Measurements from ENCODE around the gene CRYBG2. TPM values are rescaled to one million over a fixed set of nuclear protein-coding genes. Genes with fewer than 3 reads are reported as not detected.

CRYBG2 gene
- total and polyA plus RNA-seq, 2 of the 13 experiments (the other 11 are each of a cell fraction or from before 2014, with no cell fraction given): 1.3 to 2.9 TPM

DNA sequence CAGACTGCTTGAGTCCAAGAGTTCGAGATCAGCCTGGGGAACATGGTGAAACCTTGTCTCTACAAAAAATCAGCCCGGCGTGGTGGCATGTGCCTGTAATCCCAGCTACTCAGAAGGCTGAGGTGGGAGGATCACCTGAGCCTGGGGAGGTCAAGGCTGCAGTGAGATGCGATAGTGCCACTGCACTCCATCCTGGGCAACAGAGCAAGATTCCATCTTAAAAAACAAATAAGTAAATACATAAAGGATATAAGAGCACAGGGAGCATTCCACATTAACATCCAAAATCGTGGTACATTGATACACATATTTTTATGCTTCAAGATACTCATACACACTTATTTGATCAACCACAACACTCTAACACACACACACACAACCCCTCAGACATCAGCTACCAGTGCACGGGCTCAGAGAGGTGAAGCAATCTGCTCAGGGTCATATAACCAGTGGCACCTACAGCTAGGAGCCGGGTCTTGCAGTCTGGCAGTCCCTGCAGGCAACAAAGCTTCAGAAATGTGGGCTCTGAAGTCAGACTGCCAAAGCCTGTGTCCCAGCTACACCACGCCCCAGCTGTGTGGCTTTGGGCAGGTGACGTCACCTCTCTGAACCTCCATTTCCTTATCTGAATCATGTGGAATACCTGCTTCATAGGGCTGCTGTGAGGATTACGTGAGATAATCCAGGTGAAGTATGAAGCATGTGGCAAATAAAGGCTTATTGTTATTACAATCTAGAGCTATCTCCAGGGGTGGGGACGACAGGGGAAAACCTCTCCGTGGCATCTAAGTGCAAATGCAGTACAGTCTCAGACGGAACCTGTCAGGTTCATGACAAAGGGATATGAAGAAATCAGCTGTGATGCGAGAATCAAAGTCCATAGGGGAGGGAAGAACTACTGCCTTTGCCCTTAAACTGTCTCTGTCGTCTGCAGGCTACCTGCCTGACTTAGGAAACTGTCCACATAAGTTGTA is 4.8 kb upstream of the CRYBG2 start (continued):
- TF ChIP-seq PLSCR1 (CRISPR knock-in tag; IDR thresholded peaks at IDR 0.05; ENCODE audit: borderline replicate concordance): no peak
- TF ChIP-seq, protein P1, sequence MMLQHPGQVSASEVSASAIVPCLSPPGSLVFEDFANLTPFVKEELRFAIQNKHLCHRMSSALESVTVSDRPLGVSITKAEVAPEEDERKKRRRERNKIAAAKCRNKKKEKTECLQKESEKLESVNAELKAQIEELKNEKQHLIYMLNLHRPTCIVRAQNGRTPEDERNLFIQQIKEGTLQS (CRISPR knock-in tag; IDR thresholded peaks at IDR 0.05): peak; percentile 75
- TF ChIP-seq TCF7L2 (IDR thresholded peaks at IDR 0.05; ENCODE audit: low read depth, low read length): no peak
- TF ChIP-seq KLF15 (CRISPR knock-in tag; IDR thresholded peaks at IDR 0.05; ENCODE audit: borderline replicate concordance): no peak
- TF ChIP-seq, protein P2, sequence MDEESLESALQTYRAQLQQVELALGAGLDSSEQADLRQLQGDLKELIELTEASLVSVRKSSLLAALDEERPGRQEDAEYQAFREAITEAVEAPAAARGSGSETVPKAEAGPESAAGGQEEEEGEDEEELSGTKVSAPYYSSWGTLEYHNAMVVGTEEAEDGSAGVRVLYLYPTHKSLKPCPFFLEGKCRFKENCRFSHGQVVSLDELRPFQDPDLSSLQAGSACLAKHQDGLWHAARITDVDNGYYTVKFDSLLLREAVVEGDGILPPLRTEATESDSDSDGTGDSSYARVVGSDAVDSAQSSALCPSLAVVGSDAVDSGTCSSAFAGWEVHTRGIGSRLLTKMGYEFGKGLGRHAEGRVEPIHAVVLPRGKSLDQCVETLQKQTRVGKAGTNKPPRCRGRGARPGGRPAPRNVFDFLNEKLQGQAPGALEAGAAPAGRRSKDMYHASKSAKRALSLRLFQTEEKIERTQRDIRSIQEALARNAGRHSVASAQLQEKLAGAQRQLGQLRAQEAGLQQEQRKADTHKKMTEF (CRISPR knock-in tag; IDR thresholded peaks at IDR 0.05): 0 out of 2 replicates have a peak, but pooled peaks have one; percentile 23
- TF ChIP-seq SMC3 (IDR thresholded peaks at IDR 0.05; ENCODE audit: low read length): peak; percentile 28; the same call in 1 of the 2 replicates
- TF ChIP-seq NFKBIZ (CRISPR knock-in tag; IDR thresholded peaks at IDR 0.05): 0 out of 2 replicates have a peak, but pooled peaks have one; percentile 24
- no peak for TF ChIP-seq CCDC6 (CRISPR knock-in tag; IDR thresholded peaks at IDR 0.05)
- TF ChIP-seq MAZ (IDR thresholded peaks at IDR 0.05; ENCODE audit: borderline replicate concordance, low read depth, low read length): no peak
- TF ChIP-seq MAZ (CRISPR knock-in tag; IDR thresholded peaks at IDR 0.05; ENCODE audit: low read depth): no peak
- TF ChIP-seq ZNF317 (CRISPR knock-in tag; IDR thresholded peaks at IDR 0.05): no peak
- TF ChIP-seq SOX13 (IDR thresholded peaks at IDR 0.05): no peak
- peak in 1 of 2 experiments; percentile 68; a peak in 2 of 4 replicates for TF ChIP-seq SOX13 (CRISPR knock-in tag; conservative IDR thresholded peaks at IDR 0.05 in 1 of 2, IDR thresholded peaks at IDR 0.05 in 1 of 2)
- TF ChIP-seq SPEN (CRISPR knock-in tag; IDR thresholded peaks at IDR 0.05; ENCODE audit: low read depth): no peak
- no peak for TF ChIP-seq SIN3A (IDR thresholded peaks at IDR 0.05; ENCODE audit: borderline replicate concordance, low read depth, low read length)
- TF ChIP-seq TOE1 (CRISPR knock-in tag; IDR thresholded peaks at IDR 0.05): no peak
- no peak for TF ChIP-seq ZNF205 (CRISPR knock-in tag; IDR thresholded peaks at IDR 0.05)
- TF ChIP-seq, protein P3, sequence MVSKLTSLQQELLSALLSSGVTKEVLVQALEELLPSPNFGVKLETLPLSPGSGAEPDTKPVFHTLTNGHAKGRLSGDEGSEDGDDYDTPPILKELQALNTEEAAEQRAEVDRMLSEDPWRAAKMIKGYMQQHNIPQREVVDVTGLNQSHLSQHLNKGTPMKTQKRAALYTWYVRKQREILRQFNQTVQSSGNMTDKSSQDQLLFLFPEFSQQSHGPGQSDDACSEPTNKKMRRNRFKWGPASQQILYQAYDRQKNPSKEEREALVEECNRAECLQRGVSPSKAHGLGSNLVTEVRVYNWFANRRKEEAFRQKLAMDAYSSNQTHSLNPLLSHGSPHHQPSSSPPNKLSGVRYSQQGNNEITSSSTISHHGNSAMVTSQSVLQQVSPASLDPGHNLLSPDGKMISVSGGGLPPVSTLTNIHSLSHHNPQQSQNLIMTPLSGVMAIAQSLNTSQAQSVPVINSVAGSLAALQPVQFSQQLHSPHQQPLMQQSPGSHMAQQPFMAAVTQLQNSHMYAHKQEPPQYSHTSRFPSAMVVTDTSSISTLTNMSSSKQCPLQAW (CRISPR knock-in tag; IDR thresholded peaks at IDR 0.05): no peak
- TF ChIP-seq ZBTB43 (CRISPR knock-in tag; conservative IDR thresholded peaks at IDR 0.05): no peak
- no peak for TF ChIP-seq ZMYM2 (CRISPR knock-in tag; IDR thresholded peaks at IDR 0.05)
- no peak for TF ChIP-seq BCL6 (CRISPR knock-in tag; IDR thresholded peaks at IDR 0.05)
- no peak for TF ChIP-seq SP5 (CRISPR knock-in tag; IDR thresholded peaks at IDR 0.05; ENCODE audit: borderline replicate concordance, low read depth)
- TF ChIP-seq XBP1 (CRISPR knock-in tag; IDR thresholded peaks at IDR 0.05): no peak
- TF ChIP-seq PAWR (CRISPR knock-in tag; IDR thresholded peaks at IDR 0.05; ENCODE audit: borderline replicate concordance): no peak
- no peak for TF ChIP-seq PHF5A (CRISPR knock-in tag; IDR thresholded peaks at IDR 0.05; ENCODE audit: low read depth, unreplicated experiment)
